T-helper 1 cell (primary cell): ENCODE data around the gene PUS10.
"Not testable (repeated sequence)": the region's sequence is repeated elsewhere in the genome, so short reads cannot be mapped to it uniquely, and the experiment has no call there.

Experiments used
- DNase-seq, 5 donors: peaks; one replicate each; pipeline ENCODE4 v3.0.0-alpha.2; 2012 to 2020

Gene PUS10

DNA sequence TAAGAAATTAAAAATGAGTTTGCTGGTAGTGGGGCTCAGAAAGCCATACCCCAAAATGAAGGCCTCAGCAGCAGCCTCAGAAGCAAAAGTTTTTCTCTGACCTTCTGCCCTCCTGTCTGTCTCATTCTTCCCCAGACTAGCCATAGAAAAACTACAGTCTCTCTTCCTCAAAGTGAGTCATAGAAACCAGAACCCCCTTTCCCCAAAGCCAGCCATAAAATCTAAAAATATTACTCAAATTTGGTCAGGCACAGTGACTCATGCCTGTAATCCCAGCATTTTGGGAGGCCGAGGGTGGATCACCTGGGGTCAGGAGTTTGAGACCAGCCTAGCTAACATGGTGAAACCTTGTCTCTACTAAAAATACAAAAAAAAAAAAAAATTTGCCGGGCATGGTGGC is 5.8 kb downstream of the PUS10 start:
- DNase-seq: not testable (repeated sequence)

- no peak for DNase-seq
Observed at GRCh38 chr2:61011678-61012077, 6.4 kb downstream of the PUS10 start.

- DNase-seq: no peak
Observed at GRCh38 chr2:61009355-61009754, 8.7 kb downstream of the PUS10 start.

DNA sequence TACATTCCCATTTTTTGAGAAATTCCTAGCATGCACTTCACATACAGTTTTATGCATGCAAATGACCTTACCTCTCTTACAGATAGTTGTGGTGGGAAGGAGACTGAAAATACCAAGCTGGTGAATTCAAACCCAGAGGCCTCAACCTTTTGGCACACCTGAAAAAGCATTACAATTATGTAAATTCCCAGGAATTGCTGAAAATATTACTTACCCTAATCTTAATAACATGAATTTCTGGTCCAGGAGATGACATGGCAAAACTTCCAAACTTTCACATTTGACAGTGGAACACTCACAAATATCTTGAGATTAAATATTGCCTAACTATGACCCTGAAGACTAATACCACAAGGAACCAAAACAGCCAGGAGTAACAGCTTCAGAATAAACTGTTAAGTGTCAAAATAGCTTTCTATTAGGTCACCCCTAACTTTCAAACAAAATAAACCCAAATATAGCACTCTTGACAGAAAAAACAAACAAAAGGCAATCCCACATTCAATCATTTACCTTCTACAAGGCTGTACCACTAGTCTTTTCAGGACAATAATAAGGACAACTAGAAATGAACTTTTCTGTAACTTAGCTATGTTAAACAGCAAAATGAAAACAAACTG is 11.5 kb downstream of the PUS10 start:
- DNase-seq: no peak

DNA sequence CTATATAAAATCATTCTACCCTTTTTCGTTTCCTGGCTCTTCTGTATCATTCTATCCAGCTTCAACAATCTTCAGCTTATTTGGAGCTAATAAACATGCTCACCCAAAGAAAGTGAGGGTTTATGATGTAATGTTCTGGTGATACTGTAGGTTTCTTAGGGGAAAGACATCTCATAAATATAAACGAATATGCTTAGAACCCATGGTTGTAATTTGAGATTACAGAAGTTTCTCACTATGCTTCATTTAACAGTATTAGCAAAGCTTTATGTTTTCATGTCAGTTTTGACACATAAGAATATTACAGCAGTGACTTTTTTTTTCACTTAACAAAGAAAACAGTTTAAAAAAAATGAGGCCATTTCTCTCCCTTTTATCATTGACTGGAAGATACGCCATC is 12.3 kb downstream of the PUS10 start:
- DNase-seq: no peak

DNA sequence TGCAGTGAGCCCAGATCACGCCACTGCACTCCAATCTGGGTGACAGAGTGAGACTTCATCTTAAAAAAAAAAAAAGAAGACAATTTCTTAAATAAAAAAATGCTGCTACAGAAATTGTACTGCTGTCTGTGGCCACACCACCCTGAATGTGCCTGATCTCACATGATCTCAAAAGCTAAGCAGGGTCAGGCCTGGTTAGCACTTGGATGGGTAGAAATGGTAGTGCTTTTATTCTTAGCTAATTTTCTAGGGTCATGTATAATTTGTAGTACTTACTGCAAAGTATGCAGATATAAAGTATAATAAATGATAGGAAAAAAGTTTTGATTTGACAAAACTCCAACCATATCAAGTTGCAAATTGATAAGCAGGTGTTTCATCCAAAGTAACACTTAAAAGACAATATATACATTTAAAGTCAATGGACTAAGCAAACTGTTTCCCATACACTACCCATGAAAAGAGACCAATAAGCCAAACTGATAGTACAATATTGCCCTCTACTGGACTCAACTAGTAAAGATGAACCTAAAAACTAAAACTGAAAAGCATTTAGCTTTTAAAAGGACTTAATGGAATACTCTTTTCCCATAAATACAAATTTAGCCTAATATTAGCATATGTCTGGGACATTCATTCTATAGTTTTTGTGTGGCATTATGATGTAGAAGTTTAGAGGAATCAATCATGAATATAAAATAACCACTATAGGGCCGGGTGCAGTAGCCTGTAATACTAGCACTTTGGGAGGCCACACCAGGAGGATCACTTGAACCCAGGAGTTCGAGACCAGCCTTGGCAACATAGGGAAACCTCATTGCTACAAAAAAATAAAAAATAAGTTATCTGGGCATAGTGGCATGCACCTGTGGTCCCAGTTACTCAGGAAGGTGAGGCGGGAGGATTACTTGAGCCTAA is 19.2 kb downstream of the PUS10 start:
- DNase-seq: peak in 1 of 5 donors; percentile 53

DNA sequence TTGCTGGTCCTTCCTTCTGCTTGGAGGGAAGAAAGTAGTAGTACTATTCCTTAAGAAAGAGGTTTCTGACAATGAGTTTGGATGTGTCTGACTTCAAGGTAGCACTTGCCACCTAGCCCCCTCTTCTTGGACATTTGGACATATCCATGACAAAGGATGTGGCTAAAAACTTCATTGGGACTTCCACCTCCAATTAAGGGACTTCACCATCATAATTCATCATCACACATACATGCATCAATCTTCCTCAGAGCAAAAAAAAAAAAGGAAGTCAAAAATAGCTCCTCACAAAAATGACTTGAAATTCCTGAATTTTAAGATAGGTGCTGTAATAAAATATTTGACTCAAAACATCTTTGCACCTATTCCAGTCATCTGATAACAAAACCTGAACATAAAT is 23.9 kb downstream of the PUS10 start:
- DNase-seq: no peak

- DNase-seq: peak in 1 of 5 donors; percentile 58
Observed at GRCh38 chr2:60992985-60993392, 25.1 kb downstream of the PUS10 start.

GRCh38 chr2:60991644-60992043 is 26.4 kb downstream of the PUS10 start:
- DNase-seq: no peak

- DNase-seq: no peak
Observed at GRCh38 chr2:60989259-60989658, 28.8 kb downstream of the PUS10 start.

GRCh38 chr2:60987656-60988055 is 30.4 kb downstream of the PUS10 start:
- DNase-seq: not testable (repeated sequence)

- no peak for DNase-seq
Observed at GRCh38 chr2:60987041-60987440, 31.0 kb downstream of the PUS10 start.

DNA sequence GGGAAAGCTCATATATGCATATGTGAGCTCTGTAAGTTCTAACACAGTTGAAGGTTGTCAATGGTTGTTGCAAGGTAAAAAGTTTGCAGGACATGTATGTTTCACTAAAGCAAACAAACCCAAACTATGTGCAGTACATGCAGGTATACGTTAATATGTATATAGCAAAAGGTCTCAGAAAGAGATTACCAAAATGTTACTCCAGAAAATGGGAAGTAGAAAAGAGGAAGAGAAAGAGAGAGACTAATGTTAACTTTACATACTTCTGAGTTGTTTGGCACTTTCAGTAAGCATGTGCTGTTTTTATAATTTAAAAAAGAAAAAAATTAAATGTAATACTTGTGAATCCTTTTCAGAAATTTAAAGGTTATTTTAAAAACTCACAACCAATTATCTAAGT is 33.3 kb downstream of the PUS10 start:
- DNase-seq: no peak

- DNase-seq: not testable (repeated sequence)
Observed at GRCh38 chr2:60982066-60982465, 36.0 kb downstream of the PUS10 start.

- DNase-seq: no peak
Observed at GRCh38 chr2:60980071-60980815, 37.8 kb downstream of the PUS10 start.

GRCh38 chr2:60979231-60979630 is 38.8 kb downstream of the PUS10 start:
- no peak for DNase-seq

DNA sequence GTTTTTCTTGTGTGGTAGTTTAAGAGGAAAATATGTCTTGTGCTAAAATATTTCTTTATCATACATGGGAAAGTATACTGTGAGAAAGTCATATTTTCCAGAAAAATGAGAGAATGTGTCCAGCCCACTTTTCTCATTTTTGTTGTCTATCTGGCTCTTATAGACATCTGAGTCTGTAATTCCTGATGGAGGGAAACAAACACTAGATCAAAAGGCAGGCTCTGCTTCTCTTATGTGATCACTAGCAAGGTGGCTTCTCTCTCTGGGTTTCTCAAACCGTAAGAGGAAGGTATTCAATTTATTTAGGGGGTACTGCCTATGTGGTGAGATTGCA is 40.5 kb downstream of the PUS10 start:
- DNase-seq: no peak

DNA sequence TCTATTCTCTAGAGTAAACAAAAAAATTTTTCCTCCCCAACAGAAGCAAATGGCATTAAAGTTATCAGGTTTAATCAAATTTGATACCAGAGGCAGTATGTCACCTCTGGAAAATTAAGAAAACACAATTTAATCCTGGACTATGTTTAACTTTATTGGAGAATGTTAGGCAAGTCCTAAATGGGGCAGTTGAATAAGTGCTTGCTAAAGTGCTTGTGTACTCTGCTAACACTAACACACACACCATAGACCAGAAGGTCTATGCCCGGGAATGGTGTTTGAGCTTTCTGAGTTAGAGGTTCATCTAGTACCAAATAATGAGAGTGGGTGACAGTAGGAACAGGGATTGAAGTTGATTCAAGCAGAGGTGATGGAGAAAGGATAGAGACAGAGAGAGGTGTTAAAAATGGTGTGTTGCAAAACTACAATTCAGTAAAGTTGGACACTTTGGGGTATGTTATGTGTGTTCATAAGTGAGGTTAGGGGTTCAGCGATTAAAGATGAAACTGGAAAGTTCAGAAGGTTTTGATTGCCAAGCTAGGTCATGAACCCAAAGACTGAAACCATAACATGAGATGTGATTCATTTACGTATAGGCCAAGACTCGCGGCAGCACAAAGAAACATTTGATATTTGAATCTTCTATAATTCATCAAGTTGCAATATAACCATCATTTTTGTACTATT is 41.0 kb downstream of the PUS10 start:
- peak in 1 of 5 donors; percentile 9 for DNase-seq

GRCh38 chr2:60976256-60976850 is 41.7 kb downstream of the PUS10 start:
- no peak for DNase-seq

DNA sequence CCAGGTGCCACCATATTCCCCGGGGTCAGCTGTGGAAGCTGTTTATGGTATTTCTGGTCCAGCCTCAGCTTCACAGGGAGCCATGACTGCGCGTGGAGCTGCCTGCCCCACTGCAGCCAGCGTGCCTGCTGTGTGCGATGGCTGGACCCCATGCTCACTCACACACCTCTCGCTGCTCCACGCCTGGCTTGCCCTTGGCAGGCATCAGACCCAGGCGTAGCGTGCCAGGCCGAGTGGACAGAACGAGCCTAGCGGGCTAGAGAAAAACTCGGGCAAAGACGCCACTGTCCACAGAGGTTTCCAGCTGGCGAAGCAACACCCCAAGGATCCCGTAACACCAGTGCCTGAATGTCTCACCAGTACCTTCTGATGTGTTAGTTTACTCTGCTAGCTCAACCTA is 43.4 kb downstream of the PUS10 start:
- DNase-seq: no peak

DNA sequence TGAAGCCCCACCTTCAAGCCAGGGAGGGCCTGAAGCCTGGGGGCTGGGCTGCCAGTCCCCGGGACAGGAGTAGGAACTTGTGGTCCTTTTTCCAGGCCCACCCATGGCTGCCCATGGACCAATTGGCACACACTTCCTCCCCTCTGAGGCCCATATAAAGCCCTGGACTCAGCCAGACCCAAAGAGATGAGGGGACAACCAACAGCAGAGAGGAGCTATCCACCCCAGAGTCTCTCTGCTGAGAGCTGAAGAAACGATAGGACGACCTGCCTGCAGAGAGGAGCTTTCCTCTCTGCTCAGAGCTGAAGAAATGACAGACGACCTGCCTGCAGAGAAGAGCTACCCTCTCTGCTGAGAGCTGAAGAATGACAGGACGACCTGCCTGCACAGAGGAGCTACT is 44.4 kb downstream of the PUS10 start:
- no peak for DNase-seq

- no peak for DNase-seq
Observed at GRCh38 chr2:60972889-60973656, 45.0 kb downstream of the PUS10 start.
